ENCODE results near the gene CDH20. TPM values are rescaled to one million over a fixed set of nuclear protein-coding genes. Genes with fewer than 3 reads are reported as not detected.

Gene CDH20
- total and polyA plus RNA-seq, 2 donors (not counting 1 experiment from before 2014, with no cell fraction given), result 0.24 TPM; not detected in 1

DNA sequence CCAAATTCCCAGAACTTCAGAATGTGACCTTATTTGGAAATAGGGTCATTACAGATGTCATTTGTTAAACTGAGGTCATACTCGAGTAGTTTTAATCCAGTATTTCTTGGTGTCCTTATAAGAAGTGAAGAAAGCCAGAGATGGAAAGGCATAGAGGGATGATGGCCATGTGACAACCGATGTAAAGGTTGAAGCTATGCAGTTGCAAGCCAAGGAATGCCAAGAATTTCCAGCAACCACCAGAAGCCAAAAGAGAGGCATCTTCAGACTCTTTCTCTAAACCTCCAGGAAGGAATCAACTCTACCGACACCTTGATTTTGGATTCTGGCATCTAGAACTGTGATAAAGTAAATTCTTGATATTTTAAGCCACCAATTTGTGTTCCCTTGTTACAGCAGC lies 242.2 kb downstream of the CDH20 start:
- no peaks in the 10 kb centered on the region for H3K27me3 ChIP-seq (ENCODE audit: control insufficient read depth, insufficient read depth, low read length)
- no peaks in the 10 kb centered on the region for H3K79me2 ChIP-seq (ENCODE audit: control insufficient read depth, insufficient read depth, low read length)
- no peak overlapping the region for H3K4me2 ChIP-seq (ENCODE audit: extremely low read depth, insufficient read depth, low read length)
- no peak overlapping the region for H3K9ac ChIP-seq (ENCODE audit: insufficient read depth, low read length)
- DNase-seq (ENCODE audit: low read depth in 2 of 2), result peak in 1 of 2 donors; percentile 39
- H3K4me1 ChIP-seq (ENCODE audit: control insufficient read depth, extremely low read depth, insufficient read depth, low read length), result peaks cover 7% of the 10 kb centered on the region
- no peak overlapping the region for H3K4me3 ChIP-seq (replicated peaks in 1 of 4; ENCODE audit: control extremely low read depth in 1 of 4, insufficient read depth in 1 of 4, low read depth in 3 of 4, low read length in 4 of 4)
- no peaks in the 10 kb centered on the region for H4K20me1 ChIP-seq (ENCODE audit: control insufficient read depth, extremely low read depth, insufficient read depth, low read length)
- H3K27ac ChIP-seq (ENCODE audit: insufficient read depth, low read length), result no peak overlapping the region
- no peaks in the 10 kb centered on the region for H3K36me3 ChIP-seq (ENCODE audit: control insufficient read depth, insufficient read depth, low read length)
- H3K9me3 ChIP-seq (ENCODE audit: control insufficient read depth, insufficient read depth, low read depth, low read length), result no peaks in the 10 kb centered on the region
- TF ChIP-seq EZH2 (IDR thresholded peaks at IDR 0.05; ENCODE audit: low read length, missing control alignments), result no peak
- TF ChIP-seq, protein P1, sequence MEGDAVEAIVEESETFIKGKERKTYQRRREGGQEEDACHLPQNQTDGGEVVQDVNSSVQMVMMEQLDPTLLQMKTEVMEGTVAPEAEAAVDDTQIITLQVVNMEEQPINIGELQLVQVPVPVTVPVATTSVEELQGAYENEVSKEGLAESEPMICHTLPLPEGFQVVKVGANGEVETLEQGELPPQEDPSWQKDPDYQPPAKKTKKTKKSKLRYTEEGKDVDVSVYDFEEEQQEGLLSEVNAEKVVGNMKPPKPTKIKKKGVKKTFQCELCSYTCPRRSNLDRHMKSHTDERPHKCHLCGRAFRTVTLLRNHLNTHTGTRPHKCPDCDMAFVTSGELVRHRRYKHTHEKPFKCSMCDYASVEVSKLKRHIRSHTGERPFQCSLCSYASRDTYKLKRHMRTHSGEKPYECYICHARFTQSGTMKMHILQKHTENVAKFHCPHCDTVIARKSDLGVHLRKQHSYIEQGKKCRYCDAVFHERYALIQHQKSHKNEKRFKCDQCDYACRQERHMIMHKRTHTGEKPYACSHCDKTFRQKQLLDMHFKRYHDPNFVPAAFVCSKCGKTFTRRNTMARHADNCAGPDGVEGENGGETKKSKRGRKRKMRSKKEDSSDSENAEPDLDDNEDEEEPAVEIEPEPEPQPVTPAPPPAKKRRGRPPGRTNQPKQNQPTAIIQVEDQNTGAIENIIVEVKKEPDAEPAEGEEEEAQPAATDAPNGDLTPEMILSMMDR (conservative IDR thresholded peaks at IDR 0.05 in 1 of 2, IDR thresholded peaks at IDR 0.05 in 1 of 2; ENCODE audit: low read depth in 1 of 2, low read length in 2 of 2), result no peak
- H2AFZ ChIP-seq (ENCODE audit: low read length), result no peak overlapping the region

DNA sequence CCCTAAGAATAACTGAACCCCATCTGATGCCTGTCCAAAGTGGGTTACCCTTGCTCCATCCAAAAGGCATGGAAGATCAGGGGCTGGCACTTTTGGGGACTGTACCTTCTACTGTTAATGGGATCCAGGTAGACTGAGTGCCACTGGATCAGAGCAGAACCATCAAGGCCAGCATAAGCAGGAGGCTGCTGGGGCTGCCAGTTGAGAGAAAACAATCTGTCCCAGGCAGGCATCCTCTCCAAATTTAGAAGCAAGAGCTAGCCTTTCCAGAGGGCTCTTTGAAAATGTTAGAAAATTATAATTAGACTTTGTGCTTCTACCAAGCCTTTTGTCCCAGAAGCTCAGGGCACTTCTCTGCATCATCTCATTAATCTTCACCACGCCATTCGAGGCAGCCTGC lies 245.6 kb downstream of the CDH20 start:
- TF ChIP-seq, protein P1 (conservative IDR thresholded peaks at IDR 0.05 in 1 of 2, IDR thresholded peaks at IDR 0.05 in 1 of 2; ENCODE audit: low read depth in 1 of 2, low read length in 2 of 2), result no peak
- TF ChIP-seq EZH2 (IDR thresholded peaks at IDR 0.05; ENCODE audit: low read length, missing control alignments), result no peak
- Histone ChIP-seq H2AFZ (ENCODE audit: low read length) (no peak overlapping the region), H3K4me1 (ENCODE audit: control insufficient read depth, extremely low read depth, insufficient read depth, low read length) (peaks cover 14% of the 10 kb centered on the region), H4K20me1 (ENCODE audit: control insufficient read depth, extremely low read depth, insufficient read depth, low read length) (no peaks in the 10 kb centered on the region), H3K9ac (ENCODE audit: insufficient read depth, low read length) (no peak overlapping the region), H3K36me3 (ENCODE audit: control insufficient read depth, insufficient read depth, low read length) (no peaks in the 10 kb centered on the region), H3K4me2 (ENCODE audit: extremely low read depth, insufficient read depth, low read length) (no peak overlapping the region), H3K9me3 (ENCODE audit: control insufficient read depth, insufficient read depth, low read depth, low read length) (no peaks in the 10 kb centered on the region), H3K79me2 (ENCODE audit: control insufficient read depth, insufficient read depth, low read length) (no peaks in the 10 kb centered on the region), H3K4me3 (replicated peaks in 1 of 4; ENCODE audit: control extremely low read depth in 1 of 4, insufficient read depth in 1 of 4, low read depth in 3 of 4, low read length in 4 of 4) (no peak overlapping the region), H3K27ac (ENCODE audit: insufficient read depth, low read length) (no peak overlapping the region), H3K27me3 (ENCODE audit: control insufficient read depth, insufficient read depth, low read length) (no peaks in the 10 kb centered on the region)
- DNase-seq (ENCODE audit: low read depth in 2 of 2), result no peak

DNA sequence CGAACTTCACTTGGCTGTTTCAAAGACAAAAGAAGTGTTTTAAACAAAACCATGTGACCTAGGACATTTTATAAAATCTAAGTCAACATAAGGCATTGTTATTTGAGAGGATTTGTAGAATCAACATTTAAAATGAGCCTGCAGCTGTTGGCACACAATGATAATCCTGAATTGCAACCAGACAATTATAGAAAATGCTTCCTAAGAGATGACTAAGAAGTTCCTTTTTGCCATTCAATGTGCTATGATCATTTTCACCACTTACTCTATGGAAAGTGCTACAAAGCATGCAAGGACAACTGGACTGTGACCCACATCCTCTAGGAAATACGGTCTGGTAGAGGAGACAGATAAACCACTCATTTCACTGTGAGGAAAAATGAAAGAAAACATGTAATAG lies 246.4 kb downstream of the CDH20 start:
- no peak for DNase-seq (ENCODE audit: low read depth in 2 of 2)
- no peaks in the 10 kb centered on the region for H3K27me3 ChIP-seq (ENCODE audit: control insufficient read depth, insufficient read depth, low read length)
- H3K27ac ChIP-seq (ENCODE audit: insufficient read depth, low read length), result no peak overlapping the region
- no peaks in the 10 kb centered on the region for H3K79me2 ChIP-seq (ENCODE audit: control insufficient read depth, insufficient read depth, low read length)
- no peak overlapping the region for H3K4me3 ChIP-seq (replicated peaks in 1 of 4; ENCODE audit: control extremely low read depth in 1 of 4, insufficient read depth in 1 of 4, low read depth in 3 of 4, low read length in 4 of 4)
- peak overlapping the region; percentile 66 for H3K4me2 ChIP-seq (ENCODE audit: extremely low read depth, insufficient read depth, low read length)
- H3K36me3 ChIP-seq (ENCODE audit: control insufficient read depth, insufficient read depth, low read length), result no peaks in the 10 kb centered on the region
- no peaks in the 10 kb centered on the region for H3K9me3 ChIP-seq (ENCODE audit: control insufficient read depth, insufficient read depth, low read depth, low read length)
- H3K4me1 ChIP-seq (ENCODE audit: control insufficient read depth, extremely low read depth, insufficient read depth, low read length), result peaks cover 14% of the 10 kb centered on the region
- peak overlapping the region; percentile 27 for H2AFZ ChIP-seq (ENCODE audit: low read length)
- H4K20me1 ChIP-seq (ENCODE audit: control insufficient read depth, extremely low read depth, insufficient read depth, low read length), result no peaks in the 10 kb centered on the region
- no peak overlapping the region for H3K9ac ChIP-seq (ENCODE audit: insufficient read depth, low read length)
- no peak for TF ChIP-seq EZH2 (IDR thresholded peaks at IDR 0.05; ENCODE audit: low read length, missing control alignments)
- TF ChIP-seq, protein P1 (conservative IDR thresholded peaks at IDR 0.05 in 1 of 2, IDR thresholded peaks at IDR 0.05 in 1 of 2; ENCODE audit: low read depth in 1 of 2, low read length in 2 of 2), result no peak

All from fibroblast of lung (primary cell).